Caco-2 (cell line): ENCODE results near the gene PTCRA. TPM values are rescaled to one million over a fixed set of nuclear protein-coding genes. Genes with fewer than 3 reads are reported as not detected.

Source experiments
- BruUV-seq: library from RNA; stranded (reverse); fragments of 400-500 nt; replicated peaks from 2 replicates; lab custom pipeline; 2021; lab: Mats Ljungman, UMichigan
- CTCF ChIA-PET: fragments of 300-600 bp; sonication (Branson Sonifier 250); formaldehyde crosslinking; loops from one replicate; lab custom pipeline; 2022; ENCODE audit warnings: antibody characterized with exemption; lab: Charles Lee
- POLR2A ChIA-PET: fragments of 300-600 bp; sonication (Branson Sonifier 250); formaldehyde crosslinking; loops from one replicate; lab custom pipeline; 2022; ENCODE audit warnings: antibody characterized with exemption; lab: Charles Lee
- DNase-seq, 2 experiments: peaks; one replicate each; pipeline versions ENCODE4 v3.0.0 to v3.0.0-alpha.2; 2020 to 2022
- H3K27me3 ChIP-seq: replicated peaks from 2 replicates; pipeline ENCODE4 v1.6.0; 2011; ENCODE audit warnings: low read length; ENCODE audit not compliant: control insufficient read depth, insufficient read depth
- H3K36me3 ChIP-seq: 2 replicates; pipeline ENCODE4 v1.5.1; 2011; ENCODE audit warnings: low read length; ENCODE audit not compliant: control insufficient read depth, insufficient read depth
- H3K4me1 ChIP-seq: fragments of 250-450 bp; sonication (Bioruptor Pico); 2 replicates; pipeline ENCODE4 v1.5.1; 2020; ENCODE audit warnings: mild to moderate bottlenecking
- H3K4me3 ChIP-seq: 2 replicates; pipeline ENCODE4 v1.5.1; 2011; ENCODE audit warnings: low read depth, mild to moderate bottlenecking, control low read depth, low read length
- H3K9me3 ChIP-seq: fragments of 250-450 bp; sonication (Bioruptor Pico); 2 replicates; pipeline ENCODE4 v1.5.1; 2020; ENCODE audit warnings: mild to moderate bottlenecking, moderate library complexity
- H3K27ac Mint-ChIP-seq: one replicate; pipeline ENCODE4 v1.8.0; 2022; ENCODE audit warnings: mixed read lengths; ENCODE audit not compliant: unreplicated experiment
- H3K27me3 Mint-ChIP-seq: one replicate; pipeline ENCODE4 v1.8.0; 2022; ENCODE audit warnings: mixed read lengths; ENCODE audit not compliant: insufficient read depth, unreplicated experiment
- H3K36me3 Mint-ChIP-seq: one replicate; pipeline ENCODE4 v1.8.0; 2022; ENCODE audit warnings: mild to moderate bottlenecking, mixed read lengths; ENCODE audit not compliant: insufficient read depth, unreplicated experiment
- H3K4me1 Mint-ChIP-seq: one replicate; pipeline ENCODE4 v1.8.0; 2022; ENCODE audit warnings: low read depth, mixed read lengths; ENCODE audit not compliant: unreplicated experiment
- H3K4me3 Mint-ChIP-seq: one replicate; pipeline ENCODE4 v1.8.0; 2022; ENCODE audit warnings: mild to moderate bottlenecking, moderate library complexity, mixed read lengths; ENCODE audit not compliant: unreplicated experiment
- H3K9me3 Mint-ChIP-seq: one replicate; pipeline ENCODE4 v1.8.0; 2022; ENCODE audit warnings: mixed read lengths; ENCODE audit not compliant: unreplicated experiment
- intact Hi-C: fragments of 100-400 bp; cut with micrococcal nuclease; formaldehyde crosslinking; loops from one replicate; pipeline ENCODE4 v1.10.0; 2022; ENCODE audit not compliant: unreplicated experiment
- total RNA-seq: library from RNA; stranded (reverse); gene quantifications from 2 replicates; pipeline ENCODE4 v1.2.3, GENCODE V29; 2022
- TF ChIP-seq, protein P1 (sequence below), 2 experiments: fragments of 200-600 bp in 1 of 2; IDR thresholded peaks; 1 replicate in 1 of 2; 2 replicates in 1 of 2; pipeline versions ENCODE4 v1.5.1 to v1.8.0; 2011 to 2022; ENCODE audit warnings: antibody characterized with exemption in 1 of 2, control low read depth in 1 of 2, inconsistent platforms in 1 of 2, low read depth in 1 of 2, low read length in 1 of 2, mild to moderate bottlenecking in 1 of 2, moderate library complexity in 1 of 2; ENCODE audit not compliant: insufficient read depth in 1 of 2, severe bottlenecking in 1 of 2, unreplicated experiment in 1 of 2

PTCRA gene
- total RNA-seq, 1 experiment from 2014 or later: not detected

DNA sequence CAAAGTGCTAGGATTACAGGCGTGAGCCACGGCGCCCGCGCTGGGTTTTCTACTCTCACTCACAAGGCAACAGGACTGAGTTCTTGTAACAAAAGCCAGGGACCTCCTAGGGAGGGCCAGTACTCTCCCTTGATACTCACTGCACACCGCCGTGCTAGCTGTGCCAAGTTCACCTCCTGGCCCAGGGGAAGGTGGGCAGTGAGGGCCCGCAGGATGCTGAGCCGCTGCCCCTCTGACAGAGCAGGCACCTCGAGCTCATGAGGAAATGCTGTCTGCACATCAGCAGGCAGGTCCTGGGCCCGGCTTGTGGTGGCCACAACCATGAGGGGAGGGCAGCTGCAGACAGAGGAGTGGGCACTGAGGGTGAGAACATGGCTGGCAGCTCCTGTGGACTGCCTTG is 51.4 kb downstream of the PTCRA start:
- no peak for DNase-seq
- H3K36me3 Mint-ChIP-seq: peaks cover 6% of the 10 kb centered on the region
- H3K9me3 Mint-ChIP-seq: no peaks in the 10 kb centered on the region
- H3K9me3 ChIP-seq: no peaks in the 10 kb centered on the region
- H3K4me3 Mint-ChIP-seq: no peak overlapping the region
- no peaks in the 10 kb centered on the region for H3K36me3 ChIP-seq
- 0 out of 2 replicates have a peak, but pooled peaks cover 6% of the 10 kb centered on the region for H3K4me1 ChIP-seq
- no peaks in the 10 kb centered on the region for H3K27me3 Mint-ChIP-seq
- H3K4me3 ChIP-seq: no peak overlapping the region
- H3K27me3 ChIP-seq: no peaks in the 10 kb centered on the region
- intact Hi-C loops: no loop called here
- TF ChIP-seq, protein P1, sequence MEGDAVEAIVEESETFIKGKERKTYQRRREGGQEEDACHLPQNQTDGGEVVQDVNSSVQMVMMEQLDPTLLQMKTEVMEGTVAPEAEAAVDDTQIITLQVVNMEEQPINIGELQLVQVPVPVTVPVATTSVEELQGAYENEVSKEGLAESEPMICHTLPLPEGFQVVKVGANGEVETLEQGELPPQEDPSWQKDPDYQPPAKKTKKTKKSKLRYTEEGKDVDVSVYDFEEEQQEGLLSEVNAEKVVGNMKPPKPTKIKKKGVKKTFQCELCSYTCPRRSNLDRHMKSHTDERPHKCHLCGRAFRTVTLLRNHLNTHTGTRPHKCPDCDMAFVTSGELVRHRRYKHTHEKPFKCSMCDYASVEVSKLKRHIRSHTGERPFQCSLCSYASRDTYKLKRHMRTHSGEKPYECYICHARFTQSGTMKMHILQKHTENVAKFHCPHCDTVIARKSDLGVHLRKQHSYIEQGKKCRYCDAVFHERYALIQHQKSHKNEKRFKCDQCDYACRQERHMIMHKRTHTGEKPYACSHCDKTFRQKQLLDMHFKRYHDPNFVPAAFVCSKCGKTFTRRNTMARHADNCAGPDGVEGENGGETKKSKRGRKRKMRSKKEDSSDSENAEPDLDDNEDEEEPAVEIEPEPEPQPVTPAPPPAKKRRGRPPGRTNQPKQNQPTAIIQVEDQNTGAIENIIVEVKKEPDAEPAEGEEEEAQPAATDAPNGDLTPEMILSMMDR (IDR thresholded peaks at IDR 0.05; ENCODE audit: insufficient read depth in 1 of 2, low read depth in 1 of 2, low read length in 1 of 2, severe bottlenecking in 1 of 2, unreplicated experiment in 1 of 2): no peak
- ChIA-PET CTCF (no interaction called here), POLR2A (no interaction called here)
- BruUV-seq: no TSS peak
- H3K27ac Mint-ChIP-seq: no peak overlapping the region
- H3K4me1 Mint-ChIP-seq: peaks cover 4% of the 10 kb centered on the region

DNA sequence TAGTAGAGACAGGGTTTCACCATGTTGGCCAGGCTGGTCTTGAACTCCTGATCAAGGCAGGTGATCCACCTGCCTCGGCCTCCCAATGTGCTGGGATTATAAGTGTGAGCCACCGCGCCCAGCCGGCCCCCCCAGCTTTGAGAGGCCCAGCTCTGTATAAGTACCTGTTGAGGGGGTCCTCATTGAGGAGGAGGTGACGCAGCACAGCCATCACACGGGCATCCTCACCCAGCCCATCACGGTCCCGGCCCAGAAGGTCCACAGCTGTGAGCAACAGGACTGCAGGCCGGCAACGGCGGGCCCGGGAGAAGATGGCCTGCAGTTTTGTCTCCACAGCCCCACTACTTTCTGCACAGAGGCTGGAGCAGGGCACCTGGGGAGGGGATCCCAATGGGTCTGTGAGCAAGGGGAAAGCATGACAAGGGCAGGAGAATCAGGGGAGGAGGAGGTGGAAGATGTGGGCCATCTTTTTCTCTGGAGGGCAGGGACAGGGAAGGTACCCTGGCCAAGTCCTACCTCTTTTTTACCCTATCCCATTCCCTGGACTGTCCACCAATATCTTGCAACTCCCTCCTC is 52.4 kb downstream of the PTCRA start:
- no peaks in the 10 kb centered on the region for H3K9me3 ChIP-seq
- Mint-ChIP-seq H3K4me3 (no peak overlapping the region), H3K36me3 (peaks cover 6% of the 10 kb centered on the region), H3K27ac (no peak overlapping the region), H3K27me3 (no peaks in the 10 kb centered on the region), H3K9me3 (no peaks in the 10 kb centered on the region), H3K4me1 (peaks cover 4% of the 10 kb centered on the region)
- 0 out of 2 replicates have a peak, but pooled peaks cover 6% of the 10 kb centered on the region for H3K4me1 ChIP-seq
- no peak overlapping the region for H3K4me3 ChIP-seq
- POLR2A ChIA-PET: no interaction called here
- no peak for DNase-seq
- no peaks in the 10 kb centered on the region for H3K27me3 ChIP-seq
- CTCF ChIA-PET: no interaction called here
- BruUV-seq: no TSS peak
- H3K36me3 ChIP-seq: no peaks in the 10 kb centered on the region
- TF ChIP-seq, protein P1 (IDR thresholded peaks at IDR 0.05; ENCODE audit: insufficient read depth in 1 of 2, low read depth in 1 of 2, low read length in 1 of 2, severe bottlenecking in 1 of 2, unreplicated experiment in 1 of 2): no peak
- intact Hi-C loops: no loop called here

GRCh38 chr6:42968783-42969182 is 52.9 kb downstream of the PTCRA start:
- intact Hi-C loops: no loop called here

More at GRCh38 chr6:42968783-42969182, 52.9 kb downstream of the PTCRA start:
- H3K4me1 ChIP-seq: 0 out of 2 replicates have a peak, but pooled peaks cover 6% of the 10 kb centered on the region
- no peaks in the 10 kb centered on the region for H3K9me3 ChIP-seq
- Mint-ChIP-seq H3K27me3 (no peaks in the 10 kb centered on the region), H3K9me3 (no peaks in the 10 kb centered on the region), H3K4me1 (peaks cover 4% of the 10 kb centered on the region), H3K4me3 (no peak overlapping the region), H3K36me3 (peaks cover 6% of the 10 kb centered on the region), H3K27ac (peak overlapping the region; percentile 13)
- DNase-seq: no peak
- no TSS peak for BruUV-seq
- POLR2A ChIA-PET: no interaction called here
- TF ChIP-seq, protein P1 (IDR thresholded peaks at IDR 0.05; ENCODE audit: insufficient read depth in 1 of 2, low read depth in 1 of 2, low read length in 1 of 2, severe bottlenecking in 1 of 2, unreplicated experiment in 1 of 2): no peak
- CTCF ChIA-PET: no interaction called here
- no peaks in the 10 kb centered on the region for H3K36me3 ChIP-seq
- H3K27me3 ChIP-seq: no peaks in the 10 kb centered on the region
- H3K4me3 ChIP-seq: no peak overlapping the region
